Left forelimb (tissue), 1 donor: ENCODE data around the gene DCDC1.
"Not testable (repeated sequence)": the region's sequence is repeated elsewhere in the genome, so short reads cannot be mapped to it uniquely, and the experiment has no call there.

Experiments used
- DNase-seq: peaks from one replicate; pipeline ENCODE4 v3.0.0-alpha.2; 2018; ENCODE audit warnings: low spot score

Gene DCDC1

GRCh38 chr11:31328697-31329096, 40.8 kb downstream of the DCDC1 start:
- DNase-seq, result no peak

- no peak for DNase-seq
Measured at GRCh38 chr11:31327417-31327816, 42.1 kb downstream of the DCDC1 start.

GRCh38 chr11:31326470-31327148, 42.9 kb downstream of the DCDC1 start:
- DNase-seq, result no peak

- DNase-seq, result no peak
Measured at GRCh38 chr11:31325160-31325559, 44.4 kb downstream of the DCDC1 start.

GRCh38 chr11:31323145-31323544, 46.4 kb downstream of the DCDC1 start:
- no peak for DNase-seq

GRCh38 chr11:31321494-31321893, 48.0 kb downstream of the DCDC1 start:
- DNase-seq, result not testable (repeated sequence)

- no peak for DNase-seq
Measured at GRCh38 chr11:31303644-31304180, 65.8 kb downstream of the DCDC1 start.

- DNase-seq, result no peak
Measured at GRCh38 chr11:31301549-31302510, 67.7 kb downstream of the DCDC1 start.

- no peak for DNase-seq
Measured at GRCh38 chr11:31295308-31295707, 74.2 kb downstream of the DCDC1 start.

GRCh38 chr11:31273527-31273926, 96.0 kb downstream of the DCDC1 start:
- DNase-seq, result not testable (repeated sequence)

- no peak for DNase-seq
Measured at GRCh38 chr11:31267720-31268119, 101.8 kb downstream of the DCDC1 start.

GRCh38 chr11:31264834-31265233, 104.7 kb downstream of the DCDC1 start:
- DNase-seq, result no peak

- no peak for DNase-seq
Measured at GRCh38 chr11:31262761-31263160, 106.8 kb downstream of the DCDC1 start.

- no peak for DNase-seq
Measured at GRCh38 chr11:31259797-31260196, 109.7 kb downstream of the DCDC1 start.

- DNase-seq, result no peak
Measured at GRCh38 chr11:31254415-31254814, 115.1 kb downstream of the DCDC1 start.

- no peak for DNase-seq
Measured at GRCh38 chr11:31248768-31249167, 120.8 kb downstream of the DCDC1 start.

GRCh38 chr11:31247321-31247720, 122.2 kb downstream of the DCDC1 start:
- no peak for DNase-seq

- DNase-seq, result no peak
Measured at GRCh38 chr11:31246451-31247165, 122.9 kb downstream of the DCDC1 start.

GRCh38 chr11:31243706-31244105, 125.8 kb downstream of the DCDC1 start:
- no peak for DNase-seq

GRCh38 chr11:31240340-31240904, 129.1 kb downstream of the DCDC1 start:
- no peak for DNase-seq

- no peak for DNase-seq
Measured at GRCh38 chr11:31237819-31238760, 131.4 kb downstream of the DCDC1 start.
